Tongue (tissue), 3 donors: ENCODE measurements around the gene SLC14A1. TPM values are rescaled to one million over a fixed set of nuclear protein-coding genes. Genes with fewer than 3 reads are reported as not detected.

Source experiments
- DNase-seq: peaks from one replicate; pipeline ENCODE4 v3.0.0-alpha.2; 2015
- small RNA-seq: library from RNA; depleted of rRNA; stranded (forward); fragments of <200 nt; gene quantifications from one replicate; pipeline ENCODE3, GENCODE V24; 2014; ENCODE audit warnings: low replicate concordance
- total RNA-seq: library from RNA; depleted of rRNA; stranded (reverse); fragments of >200 nt; gene quantifications from one replicate; pipeline ENCODE4 v1.2.3, GENCODE V29; 2014

Gene SLC14A1
- total RNA-seq, 1 donor from 2014 or later, result 4.0 TPM

DNA sequence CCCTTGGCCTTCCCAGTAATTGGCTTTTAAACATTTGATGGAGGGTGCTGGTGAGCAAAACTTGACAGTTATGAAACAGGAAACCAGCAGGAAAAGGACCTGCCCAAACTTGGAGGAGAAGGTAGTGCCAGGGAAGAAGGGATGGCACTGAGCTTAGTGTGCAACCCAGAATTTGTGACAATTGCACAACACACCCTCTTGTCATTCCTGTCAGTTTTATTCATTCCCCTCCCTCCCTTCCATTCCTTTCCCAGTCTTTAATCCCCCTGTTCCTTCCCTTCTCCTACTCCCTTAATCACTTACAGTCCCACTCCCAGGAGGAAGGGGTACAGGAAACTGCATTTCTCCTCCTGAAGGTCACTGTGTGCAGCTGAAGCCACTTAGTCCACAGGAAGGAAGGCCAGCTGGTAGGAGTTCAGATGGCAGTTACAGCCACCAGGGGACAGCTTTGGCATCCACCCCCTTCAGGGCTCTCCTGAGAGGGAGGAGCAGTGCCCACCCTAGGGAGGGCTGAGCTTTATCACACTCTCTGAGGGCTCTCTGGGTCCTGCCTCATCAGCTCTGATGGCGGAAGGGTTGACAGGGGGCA, 77.5 kb downstream of the SLC14A1 start:
- DNase-seq, result no peak

Small RNA genes within 50 kb of the gene (small RNA-seq; reads per million reads assigned to genes)
- not detected for gene AC087685.1

Other genes with a start within 250 kb of the SLC14A1 start
- gene SLC14A2, start 108.7 kb upstream of the SLC14A1 start, total RNA-seq, result not detected
- gene SIGLEC15, start 101.5 kb downstream of the SLC14A1 start, total RNA-seq, result not detected
- gene EPG5, start 243.1 kb downstream of the SLC14A1 start, total RNA-seq, result 38.8 TPM